Left ventricle myocardium inferior (tissue), 1 donor: ENCODE data around the gene TRIM26. TPM values are rescaled to one million over a fixed set of nuclear protein-coding genes. Genes with fewer than 3 reads are reported as not detected.
"Not testable (repeated sequence)": the region's sequence is repeated elsewhere in the genome, so short reads cannot be mapped to it uniquely, and the experiment has no call there.

Experiments
- DNase-seq: peaks from one replicate; pipeline ENCODE4 v3.0.0-alpha.2; 2020
- H3K27ac ChIP-seq: fragments of 200-600 bp; replicated peaks from 2 replicates; pipeline ENCODE4 v1.8.0; 2021
- H3K27me3 ChIP-seq: fragments of 200-600 bp; 2 replicates; pipeline ENCODE4 v1.8.0; 2021; ENCODE audit warnings: low read depth
- H3K36me3 ChIP-seq: fragments of 200-600 bp; 2 replicates; pipeline ENCODE4 v1.8.0; 2021
- H3K4me1 ChIP-seq: fragments of 200-600 bp; 2 replicates; pipeline ENCODE4 v1.8.0; 2021
- H3K4me3 ChIP-seq: fragments of 200-600 bp; 2 replicates; pipeline ENCODE4 v1.8.0; 2021; ENCODE audit warnings: mild to moderate bottlenecking, moderate library complexity
- H3K9me3 ChIP-seq: fragments of 200-600 bp; replicated peaks from 2 replicates; pipeline ENCODE4 v1.8.0; 2021
- CTCF ChIP-seq: fragments of 200-600 bp; IDR thresholded peaks from 2 replicates; pipeline ENCODE4 v1.8.0; 2021; ENCODE audit warnings: antibody characterized with exemption, mild to moderate bottlenecking, borderline replicate concordance
- intact Hi-C: fragments of 100-400 bp; cut with micrococcal nuclease; formaldehyde crosslinking; loops from one replicate; pipeline ENCODE4 v1.11.0; 2022
- total RNA-seq: library from RNA; stranded (reverse); fragmentation: NEBNext Ultra II Directional; extraction: Animal tissue kit (Norgen Biotek cat#: 25700); gene quantifications from one replicate; pipeline ENCODE4 v1.2.1, GENCODE V29; 2021
- donor health status: DM: no; HTN: yes; CAD: no; lungs with severe emphysema.

Gene TRIM26
- total RNA-seq, 1 donor from 2014 or later: 19.9 TPM

- Histone ChIP-seq H3K4me1 (peaks cover 7% of the 10 kb centered on the region), H3K4me3 (no peak overlapping the region), H3K27me3 (peaks cover 87% of the 10 kb centered on the region), H3K27ac (no peak overlapping the region), H3K9me3 (no peaks in the 10 kb centered on the region), H3K36me3 (no peaks in the 10 kb centered on the region)
- TF ChIP-seq CTCF: no peak
- intact Hi-C loops: no loop called here
- no peak for DNase-seq
These were observed 46.1 kb downstream of the TRIM26 start for GRCh38 chr6:30167101-30167500.

DNA sequence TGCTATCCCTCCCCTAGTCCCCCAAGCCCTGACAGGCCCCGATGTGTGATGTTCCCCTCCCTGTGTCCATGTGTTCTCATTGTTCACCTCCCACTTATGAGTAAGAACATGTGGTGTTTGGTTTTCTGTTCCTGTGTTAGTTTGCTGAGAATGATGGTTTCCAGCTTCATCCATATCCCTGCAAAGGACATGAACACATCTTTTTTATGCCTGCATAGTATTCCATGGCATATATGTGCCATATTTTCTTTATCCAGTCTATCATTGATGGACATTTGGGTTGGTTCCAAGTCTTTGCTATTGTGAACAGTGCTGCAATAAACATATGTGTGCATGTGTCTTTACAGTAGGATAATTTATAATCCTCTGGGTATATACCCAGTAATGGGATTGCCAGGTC lies 48.0 kb downstream of the TRIM26 start:
- H3K36me3 ChIP-seq, intact Hi-C loops, H3K9me3 ChIP-seq, H3K4me3 ChIP-seq, DNase-seq, H3K27ac ChIP-seq, H3K4me1 ChIP-seq: not testable (repeated sequence)
- peaks cover 68% of the 10 kb centered on the region for H3K27me3 ChIP-seq

DNA sequence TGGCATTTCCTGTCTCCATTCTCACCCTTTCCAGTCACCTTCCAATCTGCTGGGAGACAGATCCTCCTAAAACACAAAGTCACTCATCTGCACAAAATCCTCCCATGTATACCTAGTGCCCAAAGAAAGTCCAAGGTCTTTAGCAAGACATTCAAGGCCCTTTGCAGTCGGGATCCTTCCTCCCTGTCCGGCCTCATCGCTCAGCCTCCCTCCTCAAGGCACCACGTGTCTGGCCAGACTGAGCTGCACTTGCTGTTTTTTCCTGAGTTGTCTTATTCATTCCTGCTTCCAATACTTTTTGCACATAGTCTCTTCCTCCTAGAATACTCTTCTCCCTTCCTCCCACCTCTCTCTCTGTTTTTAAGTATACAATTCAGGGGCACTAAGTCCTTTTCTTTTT lies 48.5 kb downstream of the TRIM26 start:
- DNase-seq: no peak
- Histone ChIP-seq H3K36me3 (no peaks in the 10 kb centered on the region), H3K27ac (no peak overlapping the region), H3K27me3 (peaks cover 65% of the 10 kb centered on the region), H3K4me3 (no peak overlapping the region), H3K4me1 (no peaks in the 10 kb centered on the region), H3K9me3 (no peaks in the 10 kb centered on the region)
- TF ChIP-seq CTCF: no peak
- intact Hi-C loops: no loop called here

DNA sequence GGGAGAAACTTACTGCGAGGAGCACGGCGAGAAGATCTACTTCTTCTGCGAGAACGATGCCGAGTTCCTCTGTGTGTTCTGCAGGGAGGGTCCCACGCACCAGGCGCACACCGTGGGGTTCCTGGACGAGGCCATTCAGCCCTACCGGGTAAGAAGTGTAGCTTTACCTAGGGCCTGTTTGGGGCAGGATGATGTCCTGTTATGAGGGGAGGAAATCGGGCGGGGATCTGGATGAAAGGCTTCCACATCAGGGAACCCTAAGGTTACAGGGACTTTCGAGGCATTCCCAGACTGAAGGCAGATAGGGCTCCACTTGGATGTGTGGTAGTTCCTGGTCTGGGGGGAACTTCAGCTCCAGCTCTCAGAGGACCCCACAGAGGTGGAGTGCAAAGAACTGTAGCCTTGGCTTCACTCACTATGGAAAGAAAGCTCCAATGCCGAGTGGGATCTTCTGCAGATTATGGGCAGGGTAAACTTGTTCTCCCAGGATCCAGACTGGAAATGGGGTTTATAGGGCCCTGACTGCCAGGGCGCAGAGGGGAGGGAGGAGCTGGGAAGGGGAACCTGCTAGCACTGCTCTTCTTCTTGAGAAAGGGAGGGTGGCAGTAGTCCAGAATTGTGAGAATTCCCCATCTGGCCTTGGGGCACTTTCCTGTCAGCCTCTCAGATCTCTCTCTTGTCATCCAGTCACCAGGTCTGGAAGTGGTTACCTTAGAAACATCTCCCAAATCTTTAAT lies 49.1 kb downstream of the TRIM26 start:
- DNase-seq: no peak
- Histone ChIP-seq H3K27ac (no peak overlapping the region), H3K4me1 (no peaks in the 10 kb centered on the region), H3K36me3 (no peaks in the 10 kb centered on the region), H3K9me3 (no peaks in the 10 kb centered on the region), H3K4me3 (no peak overlapping the region), H3K27me3 (peaks cover 63% of the 10 kb centered on the region)
- no peak for TF ChIP-seq CTCF
- intact Hi-C loops: no loop called here

DNA sequence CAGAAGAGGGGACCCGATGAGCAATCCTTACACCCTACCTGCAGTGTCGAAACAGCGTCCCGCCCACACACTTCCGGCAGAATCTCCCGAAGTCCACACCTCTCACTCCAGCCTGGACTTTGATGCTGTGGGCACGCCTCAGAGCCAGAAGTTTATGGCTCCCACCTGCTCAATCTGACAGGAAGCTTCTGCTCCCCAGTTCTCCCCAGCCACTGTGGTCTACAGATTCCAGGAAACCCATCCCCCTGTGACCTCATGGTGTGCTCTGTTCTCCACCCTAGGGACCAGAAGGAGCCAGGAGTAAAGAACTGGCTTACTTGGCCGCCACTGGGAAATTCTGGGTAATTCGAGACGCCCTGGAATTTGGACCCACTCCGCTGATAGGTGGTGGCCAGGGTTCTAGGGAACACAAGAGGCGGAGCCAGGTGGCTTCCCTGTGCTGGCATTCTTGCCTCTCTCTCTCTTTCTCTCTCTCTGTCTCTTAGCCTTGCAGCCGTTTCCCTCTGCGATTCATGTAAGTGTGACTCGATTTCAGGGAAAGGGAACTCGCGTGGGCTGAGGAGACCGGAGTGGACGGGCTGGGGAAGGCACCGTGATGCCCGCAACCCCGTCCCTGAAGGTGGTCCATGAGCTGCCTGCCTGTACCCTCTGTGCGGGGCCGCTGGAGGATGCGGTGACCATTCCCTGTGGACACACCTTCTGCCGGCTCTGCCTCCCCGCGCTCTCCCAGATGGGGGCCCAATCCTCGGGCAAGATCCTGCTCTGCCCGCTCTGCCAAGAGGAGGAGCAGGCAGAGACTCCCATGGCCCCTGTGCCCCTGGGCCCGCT lies 49.9 kb downstream of the TRIM26 start, which contains the start of gene TRIM15:
TSS of gene TRIM15 (plus strand) at position 457 of the 828 bp plus-strand sequence. CDS start at position 596, 139 bp downstream.
- TF ChIP-seq CTCF: no peak
- no peak within 1 kb of the TSS for H3K27ac ChIP-seq
- intact Hi-C loops: no loop called here

More for the DNA sequence above, 49.9 kb downstream of the TRIM26 start, which contains the start of gene TRIM15:
- H3K9me3 ChIP-seq: no peaks in the 10 kb centered on the region
- H3K4me1 ChIP-seq: no peaks in the 10 kb centered on the region
- DNase-seq: no peak
- H3K4me3 ChIP-seq: no peak within 1 kb of the TSS
- H3K36me3 ChIP-seq: no peaks in the 10 kb centered on the region
- H3K27me3 ChIP-seq: peaks cover 63% of the 10 kb centered on the region
